HCT116 (cell line): ENCODE data around the gene TERT. TPM values are rescaled to one million over a fixed set of nuclear protein-coding genes. Genes with fewer than 3 reads are reported as not detected.

Experiments used
- ATAC-seq: fragments of 200-7000 bp; cut with Tn5 transposase; 2 replicates; pipeline ENCODE4 v1.9.1; 2020; ENCODE audit warnings: mild to moderate bottlenecking, moderate library complexity
- BruUV-seq: library from RNA; stranded (reverse); fragments of 400-500 nt; replicated peaks from 2 replicates; lab custom pipeline; 2021; lab: Mats Ljungman, UMichigan
- CTCF ChIA-PET: fragments of 300-600 bp; sonication (Branson Sonifier 250); formaldehyde crosslinking; loops from one replicate; lab custom pipeline; 2021; ENCODE audit warnings: antibody characterized with exemption; lab: Charles Lee
- POLR2A ChIA-PET: fragments of 300-600, 350-600 bp; sonication (Branson Sonifier 250); formaldehyde crosslinking; loops from one replicate; lab custom pipeline; 2021; ENCODE audit warnings: antibody characterized with exemption; lab: Charles Lee
- RAD21 ChIA-PET, 2 experiments: fragments of 300-600 bp; sonication (Branson Sonifier 250); formaldehyde crosslinking; loops; one replicate each; lab custom pipeline; 2023; ENCODE audit warnings: low total read pairs in 2 of 2; ENCODE audit not compliant: uncharacterized antibody in 2 of 2, unreplicated experiment in 2 of 2, low non-redundant PET in 1 of 2; lab: Charles Lee
- DNase-seq: peaks from one replicate; pipeline ENCODE4 v3.0.0-alpha.2; 2010; ENCODE audit warnings: low read depth, low spot score
- H2AFZ ChIP-seq: fragments of 200-600 bp; shearing (Covaris generic), sonication (generic); 2 replicates; pipeline ENCODE4 v1.6.1; 2017; ENCODE audit warnings: low read depth, mixed run types, mixed read lengths, antibody characterized with exemption, low read length; ENCODE audit not compliant: poor library complexity, severe bottlenecking
- H3K27ac ChIP-seq: 2 replicates; pipeline ENCODE4 v1.5.1; 2012; ENCODE audit warnings: low read depth, low read length
- H3K27me3 ChIP-seq: fragments of 200-600 bp; sonication (generic); 2 replicates; pipeline ENCODE4 v1.6.1; 2016; ENCODE audit warnings: mixed run types, low read length, mixed read lengths; ENCODE audit not compliant: insufficient read depth
- H3K36me3 ChIP-seq, 2 experiments: fragments of 200-500 bp in 1 of 2; fragments of 200-600 bp in 1 of 2; sonication (Bioruptor generic) in 1 of 2; sonication (generic) in 1 of 2; 2 replicates each; pipeline versions ENCODE4 v1.5.1 to v1.6.1; 2014 to 2016; ENCODE audit warnings: low read length in 2 of 2, inconsistent platforms in 1 of 2, mixed read lengths in 1 of 2, mixed run types in 1 of 2; ENCODE audit not compliant: insufficient read depth in 2 of 2, control insufficient read depth in 1 of 2
- H3K4me1 ChIP-seq, 2 experiments: fragments of 200-600 bp in 1 of 2; sonication (generic) in 1 of 2; 2 replicates each; pipeline versions ENCODE4 v1.5.1 to v1.6.1; 2012 to 2017; ENCODE audit warnings: low read length in 2 of 2, inconsistent platforms in 1 of 2, mild to moderate bottlenecking in 1 of 2, mixed read lengths in 1 of 2, mixed run types in 1 of 2, moderate library complexity in 1 of 2; ENCODE audit not compliant: insufficient read depth in 2 of 2, control insufficient read depth in 1 of 2
- H3K4me2 ChIP-seq: fragments of 200-600 bp; sonication (generic); 2 replicates; pipeline ENCODE4 v1.6.1; 2017; ENCODE audit warnings: mixed run types, low read length, mixed read lengths
- H3K4me3 ChIP-seq, 2 experiments: fragments of 200-600 bp in 1 of 2; sonication (generic) in 1 of 2; replicated peaks in 1 of 2; 2 replicates each; pipeline ENCODE4 v1.5.1; 2011 to 2016; ENCODE audit warnings: low read length in 2 of 2, control low read depth in 1 of 2, low read depth in 1 of 2, mild to moderate bottlenecking in 1 of 2, mixed read lengths in 1 of 2, mixed run types in 1 of 2
- H3K79me2 ChIP-seq: fragments of 200-600 bp; sonication (generic); 2 replicates; pipeline ENCODE4 v1.6.1; 2017; ENCODE audit warnings: mild to moderate bottlenecking, mixed run types, low read length, moderate library complexity, mixed read lengths; ENCODE audit not compliant: insufficient read depth
- H3K9ac ChIP-seq: fragments of 200-600 bp; sonication (generic); 2 replicates; pipeline ENCODE4 v1.6.1; 2016; ENCODE audit warnings: low read length, mixed read lengths
- H3K9me2 ChIP-seq: fragments of 200-600 bp; sonication (generic), shearing (Covaris generic); 2 replicates; pipeline ENCODE4 v1.6.1; 2017; ENCODE audit warnings: mixed run types, mild to moderate bottlenecking, moderate library complexity; ENCODE audit not compliant: insufficient read depth
- H3K9me3 ChIP-seq, 2 experiments: fragments of 200-500 bp in 1 of 2; fragments of 200-600 bp in 1 of 2; sonication (Bioruptor generic) in 1 of 2; sonication (generic) in 1 of 2; 2 replicates each; pipeline ENCODE4 v1.6.1; 2014 to 2017; ENCODE audit warnings: low read length in 2 of 2, mixed read lengths in 2 of 2, inconsistent platforms in 1 of 2, low read depth in 1 of 2, mild to moderate bottlenecking in 1 of 2, mixed run types in 1 of 2, moderate library complexity in 1 of 2; ENCODE audit not compliant: control insufficient read depth in 1 of 2, insufficient read depth in 1 of 2
- H4K20me1 ChIP-seq: fragments of 200-600 bp; sonication (generic), shearing (Covaris generic); 2 replicates; pipeline ENCODE4 v1.6.1; 2017; ENCODE audit warnings: mixed run types, mild to moderate bottlenecking, moderate library complexity; ENCODE audit not compliant: insufficient read depth
- CBX3 ChIP-seq: IDR thresholded peaks from 2 replicates; pipeline ENCODE4 v1.6.1; 2012; ENCODE audit warnings: low read depth
- CEBPB ChIP-seq: IDR thresholded peaks from 2 replicates; pipeline ENCODE4 v1.6.1; 2012; ENCODE audit warnings: low read depth
- CTCF ChIP-seq, 3 experiments: fragments of 200-600 bp in 1 of 3; sonication (generic) in 1 of 3; IDR thresholded peaks in 2 of 3; conservative IDR thresholded peaks in 1 of 3; 2 replicates each; pipeline ENCODE4 v1.5.1; 2012 to 2017; ENCODE audit warnings: low read depth in 2 of 3, low read length in 2 of 3, antibody characterized with exemption in 1 of 3, borderline replicate concordance in 1 of 3, control low read depth in 1 of 3, mild to moderate bottlenecking in 1 of 3, mixed read lengths in 1 of 3, mixed run types in 1 of 3, moderate library complexity in 1 of 3; ENCODE audit not compliant: insufficient read depth in 1 of 3
- EGR1 ChIP-seq: IDR thresholded peaks from 2 replicates; pipeline ENCODE4 v1.6.1; 2012; ENCODE audit warnings: low read depth
- FOSL1 ChIP-seq: IDR thresholded peaks from 2 replicates; pipeline ENCODE4 v1.6.1; 2012; ENCODE audit warnings: low read depth
- JUND ChIP-seq: IDR thresholded peaks from 2 replicates; pipeline ENCODE4 v1.6.1; 2012
- POLR2A ChIP-seq: IDR thresholded peaks from 2 replicates; pipeline ENCODE4 v1.7.0; 2011; ENCODE audit warnings: borderline replicate concordance; ENCODE audit not compliant: insufficient read depth, insufficient read length; ENCODE audit errors: extremely low read depth
- SIN3A ChIP-seq: IDR thresholded peaks from 2 replicates; pipeline ENCODE4 v1.6.1; 2012; ENCODE audit warnings: low read depth
- SP1 ChIP-seq: IDR thresholded peaks from 2 replicates; pipeline ENCODE4 v1.6.1; 2012; ENCODE audit warnings: low read depth
- SRF ChIP-seq: IDR thresholded peaks from 2 replicates; pipeline ENCODE4 v1.6.1; 2012; ENCODE audit warnings: low read depth
- YY1 ChIP-seq: IDR thresholded peaks from 2 replicates; pipeline ENCODE4 v1.6.1; 2011; ENCODE audit warnings: low read length, low read depth, moderate library complexity, mild to moderate bottlenecking; ENCODE audit not compliant: insufficient replicate concordance; ENCODE audit errors: extremely low read depth
- ZFX ChIP-seq: fragments of 450-650 bp; IDR thresholded peaks from 2 replicates; pipeline ENCODE4 v1.6.1; 2017
- ZNF274 ChIP-seq: fragments of 200-500 bp; sonication (Bioruptor generic); IDR thresholded peaks from 2 replicates; pipeline ENCODE4 v1.6.1; 2014; ENCODE audit warnings: mild to moderate bottlenecking, low read depth, low read length, inconsistent platforms
- intact Hi-C: fragments of 100-400 bp; cut with micrococcal nuclease; formaldehyde crosslinking; loops from 2 replicates; pipeline ENCODE4 v1.10.0; 2022
- total RNA-seq: library from RNA; stranded (reverse); gene quantifications from one replicate; pipeline ENCODE4 v1.2.1, GENCODE V29; 2021; ENCODE audit not compliant: unreplicated experiment
- TF ChIP-seq, protein P1 (sequence below): IDR thresholded peaks from 2 replicates; pipeline ENCODE4 v1.6.1; 2011; ENCODE audit warnings: mild to moderate bottlenecking, low read length, moderate library complexity; ENCODE audit not compliant: insufficient replicate concordance; ENCODE audit errors: extremely low read depth

Gene TERT
- total RNA-seq, 1 experiment from 2014 or later: 6.9 TPM

DNA sequence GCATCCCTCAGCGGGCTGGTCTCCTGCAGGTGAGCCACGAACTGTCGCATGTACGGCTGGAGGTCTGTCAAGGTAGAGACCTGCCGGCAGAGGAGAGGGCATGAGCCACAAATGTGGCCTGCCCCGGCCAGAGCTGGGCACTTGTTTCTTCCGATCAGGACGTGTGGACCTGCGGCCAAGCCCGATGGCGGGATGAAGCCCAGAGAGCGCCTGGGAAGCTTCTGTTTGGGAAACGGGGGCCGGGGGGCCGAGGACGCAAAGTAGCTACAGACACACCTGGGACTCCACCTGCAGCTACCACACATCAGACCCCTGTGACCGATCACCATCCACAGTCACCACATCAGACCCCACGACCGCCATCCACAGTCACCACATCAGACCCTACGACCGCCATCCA, 22.7 kb downstream of the TERT start:
- ATAC-seq (no peak), DNase-seq (no peak)
- Histone ChIP-seq H2AFZ (no peak overlapping the region), H3K27ac (no peak overlapping the region), H3K4me3 (no peak overlapping the region), H3K36me3 (no peaks in the 10 kb centered on the region), H3K79me2 (no peaks in the 10 kb centered on the region), H4K20me1 (no peaks in the 10 kb centered on the region), H3K27me3 (no peaks in the 10 kb centered on the region), H3K4me1 (no peaks in the 10 kb centered on the region), H3K9me2 (no peaks in the 10 kb centered on the region), H3K9me3 (no peaks in the 10 kb centered on the region), H3K4me2 (no peak overlapping the region), H3K9ac (no peak overlapping the region)
- CTCF ChIA-PET: no interaction called here
- POLR2A ChIA-PET: no interaction called here
- intact Hi-C loops: no loop called here
- TF ChIP-seq SIN3A (no peak), CTCF (IDR thresholded peaks at IDR 0.05 in 2 of 3, conservative IDR thresholded peaks at IDR 0.05 in 1 of 3; ENCODE audit: borderline replicate concordance in 1 of 3, insufficient read depth in 1 of 3, low read depth in 2 of 3, low read length in 2 of 3) (no peak), FOSL1 (no peak), CBX3 (no peak), SP1 (no peak), ZNF274 (no peak), YY1 (no peak), POLR2A (no peak), CEBPB (no peak), ZFX (no peak), EGR1 (no peak), JUND (no peak), SRF (no peak)
- TF ChIP-seq, protein P1, sequence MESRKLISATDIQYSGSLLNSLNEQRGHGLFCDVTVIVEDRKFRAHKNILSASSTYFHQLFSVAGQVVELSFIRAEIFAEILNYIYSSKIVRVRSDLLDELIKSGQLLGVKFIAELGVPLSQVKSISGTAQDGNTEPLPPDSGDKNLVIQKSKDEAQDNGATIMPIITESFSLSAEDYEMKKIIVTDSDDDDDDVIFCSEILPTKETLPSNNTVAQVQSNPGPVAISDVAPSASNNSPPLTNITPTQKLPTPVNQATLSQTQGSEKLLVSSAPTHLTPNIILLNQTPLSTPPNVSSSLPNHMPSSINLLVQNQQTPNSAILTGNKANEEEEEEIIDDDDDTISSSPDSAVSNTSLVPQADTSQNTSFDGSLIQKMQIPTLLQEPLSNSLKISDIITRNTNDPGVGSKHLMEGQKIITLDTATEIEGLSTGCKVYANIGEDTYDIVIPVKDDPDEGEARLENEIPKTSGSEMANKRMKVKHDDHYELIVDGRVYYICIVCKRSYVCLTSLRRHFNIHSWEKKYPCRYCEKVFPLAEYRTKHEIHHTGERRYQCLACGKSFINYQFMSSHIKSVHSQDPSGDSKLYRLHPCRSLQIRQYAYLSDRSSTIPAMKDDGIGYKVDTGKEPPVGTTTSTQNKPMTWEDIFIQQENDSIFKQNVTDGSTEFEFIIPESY: no peak
- RAD21 ChIA-PET: no interaction called here
- no TSS peak for BruUV-seq
